H1 (cell line): ENCODE data around the gene RGMB. TPM values are rescaled to one million over a fixed set of nuclear protein-coding genes. Genes with fewer than 3 reads are reported as not detected.

Source experiments
- CTCF ChIA-PET: fragments of 300-600 bp; sonication (Branson Sonifier 250); formaldehyde crosslinking; loops from one replicate; lab custom pipeline; 2021; ENCODE audit not compliant: partially characterized antibody; lab: Charles Lee
- POLR2A ChIA-PET: fragments of 300-600 bp; sonication (Branson Sonifier 250); formaldehyde crosslinking; loops from one replicate; lab custom pipeline; 2021; ENCODE audit warnings: inconsistent platforms; ENCODE audit not compliant: partially characterized antibody; lab: Charles Lee
- DNase-seq, 2 experiments: peaks; one replicate each; pipeline versions ENCODE4 v3.0.0 to v3.0.0-alpha.2; 2010 to 2022; ENCODE audit warnings: low spot score in 2 of 2, low read depth in 1 of 2, mixed read lengths in 1 of 2
- FAIRE-seq: peaks from 2 replicates; lab custom pipeline; 2011; peaks lifted over from hg19 to GRCh38; lab: Jason Lieb, UNC
- H2AFZ ChIP-seq: 2 replicates; pipeline ENCODE4 v1.8.1; 2012; ENCODE audit warnings: low read length, inconsistent platforms
- H2AK5ac ChIP-seq: 2 replicates; pipeline ENCODE4 v1.6.1; 2013; ENCODE audit warnings: low read depth, low read length
- H2BK120ac ChIP-seq: replicated peaks from 2 replicates; pipeline ENCODE3; 2013; ENCODE audit warnings: low read depth, low read length, inconsistent platforms
- H2BK12ac ChIP-seq: 2 replicates; pipeline ENCODE4 v1.6.1; 2013; ENCODE audit warnings: low read depth, low read length
- H2BK15ac ChIP-seq: 2 replicates; pipeline ENCODE4 v1.6.1; 2013; ENCODE audit warnings: low read length
- H2BK20ac ChIP-seq: 2 replicates; pipeline ENCODE4 v1.6.1; 2013; ENCODE audit warnings: low read length
- H2BK5ac ChIP-seq: 2 replicates; pipeline ENCODE4 v1.6.1; 2013; ENCODE audit warnings: low read depth, low read length
- H3K14ac ChIP-seq: 2 replicates; pipeline ENCODE4 v1.6.1; 2013; ENCODE audit warnings: inconsistent platforms; ENCODE audit not compliant: insufficient read length
- H3K18ac ChIP-seq: 2 replicates; pipeline ENCODE4 v1.6.1; 2013; ENCODE audit warnings: low read length; ENCODE audit errors: extremely low read depth
- H3K23ac ChIP-seq: 2 replicates; pipeline ENCODE4 v1.6.1; 2013; ENCODE audit warnings: inconsistent platforms; ENCODE audit not compliant: insufficient read length
- H3K23me2 ChIP-seq: 2 replicates; pipeline ENCODE4 v1.6.1; 2013; ENCODE audit warnings: low read depth, low read length
- H3K27ac ChIP-seq: 2 replicates; pipeline ENCODE4 v1.6.1; 2011; ENCODE audit warnings: low read depth, low read length, inconsistent platforms
- H3K27me3 ChIP-seq, 4 experiments: replicated peaks in 1 of 4; 1 replicate in 1 of 4; 2 replicates in 3 of 4; pipeline versions ENCODE4 v1.6.1 to v1.8.1; 2011 to 2013; ENCODE audit warnings: low read length in 3 of 4, mild to moderate bottlenecking in 3 of 4, inconsistent platforms in 2 of 4, mixed read lengths in 2 of 4, moderate library complexity in 1 of 4; ENCODE audit not compliant: control insufficient read depth in 3 of 4, insufficient read depth in 3 of 4; ENCODE audit errors: extremely low read depth in 1 of 4
- H3K36me3 ChIP-seq, 4 experiments: 2 replicates each; pipeline versions ENCODE4 v1.6.1 to v1.8.1; 2011 to 2013; ENCODE audit warnings: mild to moderate bottlenecking in 4 of 4, low read length in 3 of 4, moderate library complexity in 2 of 4, control low read depth in 1 of 4, inconsistent platforms in 1 of 4; ENCODE audit not compliant: insufficient read depth in 4 of 4, control insufficient read depth in 2 of 4
- H3K4ac ChIP-seq: replicated peaks from 2 replicates; pipeline ENCODE3; 2013; ENCODE audit warnings: low read length, low read depth, mixed read lengths, inconsistent platforms; ENCODE audit not compliant: insufficient read length
- H3K4me1 ChIP-seq, 4 experiments: replicated peaks in 1 of 4; 1 replicate in 1 of 4; 2 replicates in 3 of 4; pipeline versions ENCODE4 v1.6.1 to v1.8.1; 2011 to 2013; ENCODE audit warnings: low read length in 3 of 4, inconsistent platforms in 2 of 4, mixed read lengths in 1 of 4; ENCODE audit not compliant: insufficient read depth in 4 of 4, control insufficient read depth in 3 of 4
- H3K4me2 ChIP-seq, 2 experiments: 2 replicates each; pipeline versions ENCODE4 v1.6.1 to v1.8.1; 2011 to 2013; ENCODE audit warnings: low read depth in 2 of 2, low read length in 2 of 2, control low read depth in 1 of 2, inconsistent platforms in 1 of 2, mild to moderate bottlenecking in 1 of 2; ENCODE audit not compliant: insufficient read depth in 1 of 2
- H3K4me3 ChIP-seq, 4 experiments: fragments of 200-600, 300-600 bp in 1 of 4; sonication (generic), shearing (Covaris generic), sonication (Bioruptor Twin) in 1 of 4; 2 replicates each; pipeline versions ENCODE4 v1.5.1 to v1.8.1; 2011 to 2016; ENCODE audit warnings: low read length in 4 of 4, low read depth in 3 of 4, control low read depth in 2 of 4, inconsistent platforms in 2 of 4, mild to moderate bottlenecking in 2 of 4, mixed read lengths in 1 of 4, moderate library complexity in 1 of 4; ENCODE audit not compliant: insufficient read depth in 2 of 4; ENCODE audit errors: extremely low read depth in 1 of 4
- H3K56ac ChIP-seq: replicated peaks from 2 replicates; pipeline ENCODE3; 2013; ENCODE audit warnings: low read depth, mild to moderate bottlenecking, mixed read lengths, low read length, inconsistent platforms; ENCODE audit not compliant: insufficient read length
- H3K79me1 ChIP-seq: 2 replicates; pipeline ENCODE4 v1.6.1; 2013; ENCODE audit warnings: low read depth, low read length, control low read depth
- H3K79me2 ChIP-seq, 2 experiments: 2 replicates each; pipeline versions ENCODE4 v1.6.1 to v1.8.1; 2012 to 2013; ENCODE audit warnings: low read length in 2 of 2, mild to moderate bottlenecking in 2 of 2, inconsistent platforms in 1 of 2; ENCODE audit not compliant: insufficient read depth in 2 of 2, control insufficient read depth in 1 of 2
- H3K9ac ChIP-seq, 4 experiments: replicated peaks in 1 of 4; 1 replicate in 1 of 4; 2 replicates in 3 of 4; pipeline versions ENCODE4 v1.6.1 to v1.8.1; 2011 to 2013; ENCODE audit warnings: low read depth in 3 of 4, low read length in 3 of 4, control low read depth in 2 of 4, mild to moderate bottlenecking in 2 of 4, moderate library complexity in 2 of 4, inconsistent platforms in 1 of 4; ENCODE audit errors: extremely low read depth in 1 of 4
- H3K9me3 ChIP-seq, 2 experiments: 2 replicates each; pipeline versions ENCODE4 v1.6.1 to v1.8.1; 2012 to 2013; ENCODE audit warnings: mild to moderate bottlenecking in 2 of 2, moderate library complexity in 2 of 2, control low read depth in 1 of 2, inconsistent platforms in 1 of 2, low read depth in 1 of 2, low read length in 1 of 2, mixed read lengths in 1 of 2; ENCODE audit not compliant: insufficient read depth in 2 of 2
- H4K20me1 ChIP-seq, 2 experiments: replicated peaks in 1 of 2; 2 replicates each; pipeline versions ENCODE3 to v1.8.1; 2011 to 2013; ENCODE audit warnings: inconsistent platforms in 2 of 2, low read length in 2 of 2, mild to moderate bottlenecking in 1 of 2; ENCODE audit not compliant: insufficient read depth in 2 of 2, control insufficient read depth in 1 of 2
- H4K5ac ChIP-seq: 2 replicates; pipeline ENCODE4 v1.6.1; 2013; ENCODE audit warnings: low read length, low read depth, mixed read lengths, inconsistent platforms; ENCODE audit not compliant: insufficient read length
- H4K8ac ChIP-seq: 2 replicates; pipeline ENCODE4 v1.8.0; 2013; ENCODE audit warnings: mild to moderate bottlenecking, moderate library complexity, low read length, inconsistent platforms; ENCODE audit not compliant: insufficient read depth; ENCODE audit errors: extremely low read depth
- H4K91ac ChIP-seq: replicated peaks from 2 replicates; pipeline ENCODE3; 2013; ENCODE audit warnings: low read length, mixed read lengths, inconsistent platforms; ENCODE audit not compliant: insufficient read length
- CHD2 ChIP-seq: IDR thresholded peaks from 2 replicates; pipeline ENCODE4 v1.6.1; 2012; ENCODE audit warnings: low read length, improper control_type of control experiment
- CREB1 ChIP-seq: IDR thresholded peaks from 2 replicates; pipeline ENCODE4 v1.6.1; 2012; ENCODE audit warnings: inconsistent platforms
- EP300 ChIP-seq, 2 experiments: IDR thresholded peaks; 1 replicate in 1 of 2; 2 replicates in 1 of 2; pipeline ENCODE4 v1.6.1; 2011 to 2012; ENCODE audit warnings: low read depth in 2 of 2, low read length in 2 of 2, mild to moderate bottlenecking in 2 of 2, borderline replicate concordance in 1 of 2, inconsistent platforms in 1 of 2, moderate library complexity in 1 of 2
- GTF2F1 ChIP-seq: IDR thresholded peaks from 2 replicates; pipeline ENCODE4 v1.6.1; 2012; ENCODE audit warnings: low read depth, low read length, improper control_type of control experiment, borderline replicate concordance
- HDAC2 ChIP-seq, 2 experiments: fragments of 300-600 bp in 1 of 2; sonication (generic) in 1 of 2; IDR thresholded peaks; 2 replicates each; pipeline ENCODE4 v1.6.1; 2011 to 2012; ENCODE audit warnings: low read depth in 2 of 2, low read length in 2 of 2, mild to moderate bottlenecking in 2 of 2, moderate library complexity in 2 of 2, borderline replicate concordance in 1 of 2, inconsistent platforms in 1 of 2
- KDM4A ChIP-seq: IDR thresholded peaks from one replicate; pipeline ENCODE4 v1.7.1; 2012; ENCODE audit warnings: low read depth, mild to moderate bottlenecking, moderate library complexity, low read length, inconsistent platforms; ENCODE audit not compliant: severe bottlenecking
- POLR2AphosphoS5 ChIP-seq: IDR thresholded peaks from 2 replicates; pipeline ENCODE4 v1.6.1; 2011; ENCODE audit warnings: low read depth, low read length
- SIX5 ChIP-seq: IDR thresholded peaks from 2 replicates; pipeline ENCODE4 v1.6.1; 2011; ENCODE audit warnings: mild to moderate bottlenecking, low read depth, low read length
- TAF1 ChIP-seq: IDR thresholded peaks from 2 replicates; pipeline ENCODE4 v1.6.1; 2011; ENCODE audit warnings: mild to moderate bottlenecking, low read depth, low read length
- WGBS, 2 experiments: shearing (Covaris generic) in 1 of 2; methylation state at CpG; one replicate each; pipeline versions ENCODE4 v1.1.6 to v1.1.7; 2013 to 2015; ENCODE audit warnings: low lambda C conversion rate in 2 of 2, mixed read lengths in 2 of 2, inconsistent platforms in 1 of 2, low coverage in 1 of 2, missing lambda C conversion rate in 1 of 2; ENCODE audit not compliant: insufficient replicate concordance in 2 of 2, insufficient coverage in 1 of 2, insufficient read length in 1 of 2; ENCODE audit errors: extremely low coverage in 1 of 2, missing lambda C conversion rate in 1 of 2; 5-methylcytosine and 5-hydroxymethylcytosine counted together
- polyA plus RNA-seq, 7 experiments: library from polyadenylated mRNA; depleted of rRNA in 3 of 7; stranded (reverse) in 5 of 7; unstranded in 2 of 7; fragments of >200 nt in 5 of 7; fragments of 200-250 nt in 2 of 7; gene quantifications; 1 replicate in 5 of 7; 2 replicates in 1 of 7; 4 replicates in 1 of 7; pipeline versions ENCODE4 v1.2.1 to v1.2.3, GENCODE V29; 2011 to 2013; ENCODE audit warnings: missing spikeins in 2 of 7, mixed read lengths in 2 of 7
- total RNA-seq: library from RNA; stranded (reverse); fragmentation: NEBNext Ultra II Directional; extraction: Animal tissue kit (Norgen Biotek cat#: 25700); gene quantifications from 2 replicates; pipeline ENCODE4 v1.2.1, GENCODE V29; 2021
- TF ChIP-seq, protein P1 (sequence below): IDR thresholded peaks from 2 replicates; pipeline ENCODE4 v1.6.1; 2012; ENCODE audit warnings: inconsistent platforms
- TF ChIP-seq, protein P2 (sequence below): IDR thresholded peaks from 2 replicates; pipeline ENCODE4 v1.6.1; 2012; ENCODE audit warnings: inconsistent platforms

RGMB gene
- total and polyA plus RNA-seq, 2 of the 8 experiments (the other 6 are each of a cell fraction or from before 2014, with no cell fraction given): 11.7 to 27.0 TPM

DNA sequence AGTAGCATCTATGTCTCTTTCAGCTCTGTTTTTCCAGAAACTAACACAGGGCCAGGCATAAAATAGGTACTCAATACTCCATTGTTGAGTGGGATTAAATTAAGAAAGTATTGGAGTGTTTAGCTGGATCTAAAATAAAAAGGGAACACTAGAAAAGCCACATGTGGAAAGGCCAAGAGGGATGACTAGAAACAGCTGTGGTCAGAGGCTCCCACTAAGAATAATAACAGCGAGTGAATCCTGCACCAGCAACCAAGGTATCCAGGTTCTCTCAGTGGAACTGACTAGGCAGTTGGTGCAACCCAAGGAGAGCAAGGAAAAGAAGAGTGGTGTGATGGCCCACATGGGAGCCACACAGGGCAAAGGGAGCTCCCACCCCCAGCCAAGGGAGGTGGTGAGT, 31.5 kb upstream of the RGMB start:
- Histone ChIP-seq H2BK12ac (peak overlapping the region; percentile 87; the same call in 1 of the 2 replicates), H4K20me1 (no peaks in the 10 kb centered on the region), H3K23me2 (no peaks in the 10 kb centered on the region), H3K79me2 (no peaks in the 10 kb centered on the region), H3K4me2 (no peak overlapping the region), H3K18ac (0 out of 2 replicates have a peak overlapping the region, but pooled peaks have one; percentile 48), H3K9ac (no peak overlapping the region), H3K9me3 (peaks cover 6 to 9% of the 10 kb centered on the region in 2 experiments; a peak in 3 of 4 replicates), H3K56ac (no peak overlapping the region), H3K14ac (no peak overlapping the region), H2BK20ac (peak overlapping the region; percentile 32; the same call in 1 of the 2 replicates), H3K23ac (no peak overlapping the region), H4K8ac (no peak overlapping the region), H2BK15ac (no peak overlapping the region), H3K4me3 (no peak overlapping the region), H3K4me1 (peaks cover 0 to 3% (median 0%) of the 10 kb centered on the region in 4 experiments; a peak in 2 of 7 replicates), H2BK5ac (0 out of 2 replicates have a peak overlapping the region, but pooled peaks have one; percentile 44), H3K36me3 (0 out of 8 replicates have a peak, but pooled peaks cover 0 to 3% (median 0%) of the 10 kb centered on the region in 4 experiments), H2AK5ac (no peak overlapping the region), H3K79me1 (no peaks in the 10 kb centered on the region; the same call in 1 of the 2 replicates), H3K27ac (no peak overlapping the region), H4K5ac (no peak overlapping the region), H2AFZ (peak overlapping the region; percentile 88; the same call in 1 of the 2 replicates), H3K27me3 (0 out of 7 replicates have a peak, but pooled peaks cover 0 to 2% (median 0%) of the 10 kb centered on the region in 4 experiments), H2BK120ac (no peak overlapping the region), H3K4ac (no peak overlapping the region), H4K91ac (no peak overlapping the region)
- ChIA-PET POLR2A (interaction anchor here (0.7 to 1.9 kb wide), 3 partner anchors 11 to 30 kb away, joined by 3 to 9 read pairs (median 4); no protein-coding TSS in a partner anchor), CTCF (interaction anchor here (0.8 to 3.2 kb wide), 6 partner anchors 9 to 54 kb away, joined by 3 to 13 read pairs (median 4); no protein-coding TSS in a partner anchor)
- FAIRE-seq: no peak
- DNase-seq: no peak
- WGBS, 2 experiments: 92% methylated on average over 1 of the region's 1 CpG; no CpG with 5 or more reads in 1 of the 2 experiments
- TF ChIP-seq, protein P1, sequence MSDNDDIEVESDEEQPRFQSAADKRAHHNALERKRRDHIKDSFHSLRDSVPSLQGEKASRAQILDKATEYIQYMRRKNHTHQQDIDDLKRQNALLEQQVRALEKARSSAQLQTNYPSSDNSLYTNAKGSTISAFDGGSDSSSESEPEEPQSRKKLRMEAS: no peak
- TF ChIP-seq GTF2F1 (no peak), TAF1 (no peak), EP300 (IDR thresholded peaks at IDR 0.05; ENCODE audit: borderline replicate concordance in 1 of 2, low read depth in 2 of 2, low read length in 2 of 2) (no peak), CHD2 (no peak), KDM4A (no peak), SIX5 (no peak), POLR2AphosphoS5 (no peak), HDAC2 (IDR thresholded peaks at IDR 0.05; ENCODE audit: borderline replicate concordance in 1 of 2, low read depth in 2 of 2, low read length in 2 of 2) (no peak), CREB1 (no peak)
- TF ChIP-seq, protein P2, sequence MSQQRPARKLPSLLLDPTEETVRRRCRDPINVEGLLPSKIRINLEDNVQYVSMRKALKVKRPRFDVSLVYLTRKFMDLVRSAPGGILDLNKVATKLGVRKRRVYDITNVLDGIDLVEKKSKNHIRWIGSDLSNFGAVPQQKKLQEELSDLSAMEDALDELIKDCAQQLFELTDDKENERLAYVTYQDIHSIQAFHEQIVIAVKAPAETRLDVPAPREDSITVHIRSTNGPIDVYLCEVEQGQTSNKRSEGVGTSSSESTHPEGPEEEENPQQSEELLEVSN: no peak
